Lower leg skin (tissue), 3 donors: ENCODE measurements around the gene VEZT.

Experiments
- CTCF ChIP-seq, 3 donors: fragments of 450-650 bp; IDR thresholded peaks; one replicate each; pipeline ENCODE4 v1.5.1; 2016; ENCODE audit warnings: antibody characterized with exemption in 3 of 3, mild to moderate bottlenecking in 3 of 3, moderate library complexity in 2 of 3
- POLR2A ChIP-seq, 2 donors: fragments of 450-650 bp; IDR thresholded peaks; one replicate each; pipeline ENCODE4 v1.6.1; 2016 to 2017; ENCODE audit warnings: antibody characterized with exemption in 2 of 2, mild to moderate bottlenecking in 1 of 2, moderate library complexity in 1 of 2

- TF ChIP-seq CTCF (IDR thresholded peaks at IDR 0.05) (no peak), POLR2A (IDR thresholded peaks at IDR 0.05) (no peak)
These were observed 21.6 kb downstream of the VEZT start for GRCh38 chr12:95239216-95239615.
